HG02884 (cell line): ENCODE results near the gene MEF2D.

Source experiments
- ATAC-seq: cut with Tn5 transposase; IDR thresholded peaks from one replicate; pipeline ENCODE4 v1.9.1; 2021; ENCODE audit warnings: mild to moderate bottlenecking, moderate library complexity; ENCODE audit not compliant: unreplicated experiment

MEF2D gene

DNA sequence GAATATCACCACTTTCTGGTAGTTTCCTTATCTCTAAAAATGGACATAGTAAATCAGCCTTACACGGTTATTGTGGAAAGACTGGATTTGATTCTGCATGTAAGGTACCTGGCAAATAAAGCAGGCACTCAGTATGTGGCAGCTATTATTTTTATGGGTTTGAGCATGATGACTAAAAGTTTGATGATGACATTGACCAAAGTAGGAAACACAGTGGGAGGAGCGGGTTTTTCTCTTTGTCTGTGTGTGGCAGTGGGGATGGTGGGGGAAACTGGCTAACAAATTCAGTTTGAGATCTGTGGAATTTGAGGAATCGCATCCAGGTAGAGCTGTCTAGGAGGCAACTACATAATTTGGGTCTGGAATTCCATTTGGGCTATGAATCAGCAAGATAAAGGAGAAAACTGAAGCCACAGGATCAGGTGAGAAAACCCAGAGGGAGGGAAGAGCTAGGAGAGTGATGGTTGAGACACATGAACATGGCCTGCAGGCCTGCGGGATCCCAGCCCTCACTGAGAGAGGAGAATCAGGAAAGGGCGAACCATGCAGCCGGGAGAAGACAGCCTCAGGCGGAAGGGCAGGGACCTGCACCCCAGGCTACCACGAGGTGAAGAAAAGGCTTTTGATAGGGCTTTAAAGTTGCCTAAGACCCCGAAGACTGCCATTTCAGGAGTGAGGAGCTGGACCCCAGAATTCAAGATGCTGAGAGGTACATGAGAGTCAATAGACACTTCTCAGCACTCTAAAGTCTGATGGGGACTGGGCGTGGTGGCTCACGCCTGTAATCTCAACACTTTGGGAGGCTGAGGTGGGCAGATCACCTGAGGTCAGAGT, 52.2 kb downstream of the MEF2D start:
- no peak for ATAC-seq

DNA sequence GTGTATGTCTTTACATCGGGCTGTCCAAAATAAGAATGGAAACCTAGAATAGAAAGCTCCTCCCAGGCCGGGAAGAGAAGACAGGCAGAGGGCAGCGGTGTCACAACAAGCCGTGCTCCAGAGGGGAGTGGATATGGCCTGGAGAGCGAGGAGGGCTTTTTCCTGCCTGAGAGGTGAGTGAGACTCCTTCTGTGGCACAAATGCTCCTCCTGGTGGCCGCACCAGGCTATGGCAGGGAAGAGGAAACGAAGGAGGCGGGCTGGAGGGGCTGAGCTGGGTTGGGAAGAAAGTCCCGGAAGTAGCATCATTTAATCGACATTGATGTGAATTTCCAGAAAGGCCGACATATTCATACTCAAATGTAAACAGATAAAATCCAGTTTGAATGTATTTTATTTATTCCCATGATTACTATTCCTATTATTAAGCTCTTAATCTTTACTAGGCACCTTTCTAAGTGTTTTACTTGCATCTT, 54.7 kb downstream of the MEF2D start:
- ATAC-seq: no peak

DNA sequence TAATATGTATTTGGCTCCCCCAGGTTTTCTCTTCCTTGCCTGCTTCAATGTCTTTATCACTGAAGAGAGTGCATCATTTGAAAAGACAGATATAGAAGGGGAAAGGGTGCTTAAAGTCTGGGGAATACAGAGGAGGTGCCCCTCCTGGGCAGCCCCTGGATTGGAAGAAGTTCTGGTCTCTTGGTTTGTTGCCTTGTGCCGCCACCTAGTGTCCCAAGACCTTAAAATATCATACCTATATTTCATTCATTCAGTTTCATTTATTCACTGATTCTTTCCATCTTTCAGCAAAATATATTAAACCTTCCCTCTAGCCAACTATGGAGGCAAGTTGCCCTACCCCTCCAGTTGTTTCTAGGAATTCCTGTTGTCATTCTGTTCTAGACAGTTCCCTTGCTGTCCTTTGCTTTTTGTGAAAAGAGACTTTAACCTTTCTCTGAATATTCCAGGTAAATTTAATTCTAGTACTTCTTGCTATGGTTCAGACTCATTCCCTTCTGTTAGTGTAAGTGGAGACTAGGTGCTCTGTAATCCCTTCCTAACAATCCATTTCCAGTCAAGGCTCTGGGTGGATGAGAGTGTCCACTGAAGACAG, 56.1 kb downstream of the MEF2D start:
- no peak for ATAC-seq

DNA sequence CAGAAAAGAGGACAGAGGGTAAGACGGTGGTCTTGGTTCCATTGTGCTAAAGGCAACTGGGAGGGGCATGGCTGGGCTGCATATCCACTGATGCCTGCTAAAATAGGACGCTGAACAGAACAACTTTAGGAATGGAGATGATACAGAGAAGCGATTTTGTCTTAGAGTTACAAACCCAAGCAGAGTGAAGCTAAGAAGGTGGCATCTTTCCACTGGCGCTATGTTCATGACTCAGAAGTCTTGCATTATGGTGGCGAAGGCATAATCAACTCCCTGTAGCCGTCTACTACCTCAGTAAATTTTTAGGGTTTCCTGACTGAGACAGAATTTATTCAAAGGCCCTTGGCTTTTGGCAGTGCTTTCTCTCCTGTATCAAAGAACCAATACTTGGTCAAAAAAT, 57.3 kb downstream of the MEF2D start:
- ATAC-seq: no peak

DNA sequence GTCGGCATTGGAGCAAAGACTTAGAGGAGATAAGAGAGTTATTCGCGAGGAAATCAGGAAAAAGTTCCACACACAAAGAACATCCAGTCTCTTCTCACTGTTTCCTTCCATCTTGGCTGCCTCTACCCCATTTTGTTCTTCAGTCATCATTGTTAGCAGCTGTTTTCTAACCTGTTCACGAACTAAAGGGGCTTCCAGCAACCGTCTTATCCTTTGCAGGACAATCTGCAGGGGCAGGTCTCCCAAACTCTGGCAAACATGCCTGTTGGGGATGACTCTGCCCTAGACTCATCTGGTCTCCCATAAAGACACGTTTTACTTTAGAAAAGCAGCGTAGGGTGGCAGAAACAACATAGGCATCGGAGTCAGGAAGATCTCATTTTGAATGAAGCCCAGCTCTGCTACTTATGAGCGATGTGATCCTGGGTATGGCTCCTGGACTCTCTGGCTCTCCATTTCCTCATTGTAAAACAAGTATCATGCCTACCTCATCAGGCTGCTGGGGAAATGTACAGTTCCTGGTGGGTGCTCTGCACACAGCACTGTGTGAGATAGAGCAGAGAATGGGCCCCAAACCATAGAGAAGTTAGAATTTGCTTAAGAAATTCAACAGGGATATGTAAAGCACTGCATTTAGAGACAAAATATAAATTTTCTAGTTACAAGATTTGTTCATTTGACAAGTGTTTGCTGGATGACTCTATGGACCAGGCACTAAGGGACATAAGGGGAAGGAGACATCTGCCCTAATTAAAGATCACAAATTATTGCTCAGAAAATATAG, 59.7 kb downstream of the MEF2D start:
- no peak for ATAC-seq

DNA sequence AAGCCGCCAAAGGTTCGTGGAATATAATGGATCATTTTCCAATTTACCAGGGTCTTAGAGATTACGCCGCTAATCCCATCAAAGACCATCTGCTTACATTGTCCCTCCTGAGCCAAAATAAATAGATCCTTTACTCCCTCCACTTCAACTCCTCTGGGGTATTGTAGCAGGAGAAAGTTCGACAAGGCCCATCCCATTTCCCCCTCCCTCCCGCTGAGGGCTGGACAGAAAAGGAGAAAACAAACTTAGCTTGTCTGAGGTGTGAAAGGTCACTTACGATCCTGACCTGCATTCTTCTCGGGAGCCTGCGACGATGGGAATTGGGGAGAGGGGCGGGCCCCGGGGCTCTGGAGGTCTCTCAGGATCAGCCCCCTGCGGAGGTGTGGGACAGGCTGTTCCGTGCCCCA, 60.8 kb downstream of the MEF2D start:
- no peak for ATAC-seq

DNA sequence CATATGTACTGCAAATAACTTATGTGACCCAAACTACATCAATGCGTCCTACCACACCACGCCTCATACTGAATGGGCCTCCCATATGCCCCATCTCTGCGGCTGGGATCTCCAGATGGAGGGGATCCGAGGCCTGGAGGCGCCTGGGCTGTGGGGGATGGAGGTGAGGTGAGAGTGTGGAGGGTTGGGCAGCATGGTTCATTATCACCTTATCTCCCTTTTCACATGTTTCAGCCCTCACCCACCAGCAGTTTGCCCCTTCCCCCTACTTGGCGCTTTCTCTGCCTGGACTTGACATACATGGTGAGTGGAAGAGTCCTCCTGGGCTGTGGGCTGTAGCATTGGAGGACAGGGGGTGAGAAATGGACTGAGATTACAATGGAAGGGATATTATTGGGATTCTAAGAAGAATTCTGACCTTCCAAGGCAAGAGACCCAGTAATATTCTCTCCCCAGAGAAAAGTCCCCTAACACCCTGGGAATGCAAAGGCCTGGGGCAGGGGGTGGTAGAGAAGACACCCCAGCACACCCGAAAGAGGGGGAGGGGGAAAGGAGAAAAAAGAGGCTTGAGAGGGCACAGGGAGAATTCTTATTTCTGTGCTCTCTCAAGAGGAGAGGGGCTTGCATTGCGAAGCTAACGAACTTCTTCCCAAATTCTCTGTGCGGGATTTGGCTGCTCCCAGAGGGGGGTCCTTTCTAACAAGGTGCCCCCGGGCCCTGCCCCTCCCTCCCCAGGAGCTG, 61.4 kb downstream of the MEF2D start:
- no peak for ATAC-seq

DNA sequence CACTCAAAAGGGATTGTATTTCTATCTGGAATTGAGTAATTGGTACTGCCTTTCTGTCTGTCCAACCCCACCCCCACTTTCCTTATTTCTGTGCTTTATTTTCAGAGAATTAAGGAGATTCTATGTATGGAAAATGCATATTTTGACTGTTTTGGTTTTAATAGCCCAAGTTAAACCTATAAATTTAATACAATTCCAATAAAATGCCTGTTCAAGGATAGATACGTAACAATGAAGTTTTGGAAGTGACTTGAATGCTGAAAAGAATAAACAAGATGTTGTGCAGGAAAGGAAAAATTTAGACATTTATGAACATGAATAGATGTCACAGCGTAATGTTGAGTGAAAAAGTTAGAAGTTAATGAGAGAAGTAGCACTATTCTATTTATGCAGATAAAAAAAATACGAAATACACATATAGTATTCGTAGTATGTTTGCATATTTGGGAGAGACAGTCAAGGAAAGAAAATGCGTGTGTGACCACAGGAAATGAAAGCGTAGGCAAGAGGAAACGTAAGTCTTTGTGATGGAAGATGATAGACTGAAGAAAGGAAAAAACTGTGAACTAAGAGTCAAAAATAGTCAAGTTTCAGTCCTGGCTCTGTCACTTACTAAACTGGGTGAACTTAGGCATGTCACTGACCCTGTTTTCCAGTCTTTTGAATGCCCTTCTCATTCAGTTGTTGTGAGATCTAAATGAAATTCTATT, 62.1 kb downstream of the MEF2D start:
- no peak for ATAC-seq

DNA sequence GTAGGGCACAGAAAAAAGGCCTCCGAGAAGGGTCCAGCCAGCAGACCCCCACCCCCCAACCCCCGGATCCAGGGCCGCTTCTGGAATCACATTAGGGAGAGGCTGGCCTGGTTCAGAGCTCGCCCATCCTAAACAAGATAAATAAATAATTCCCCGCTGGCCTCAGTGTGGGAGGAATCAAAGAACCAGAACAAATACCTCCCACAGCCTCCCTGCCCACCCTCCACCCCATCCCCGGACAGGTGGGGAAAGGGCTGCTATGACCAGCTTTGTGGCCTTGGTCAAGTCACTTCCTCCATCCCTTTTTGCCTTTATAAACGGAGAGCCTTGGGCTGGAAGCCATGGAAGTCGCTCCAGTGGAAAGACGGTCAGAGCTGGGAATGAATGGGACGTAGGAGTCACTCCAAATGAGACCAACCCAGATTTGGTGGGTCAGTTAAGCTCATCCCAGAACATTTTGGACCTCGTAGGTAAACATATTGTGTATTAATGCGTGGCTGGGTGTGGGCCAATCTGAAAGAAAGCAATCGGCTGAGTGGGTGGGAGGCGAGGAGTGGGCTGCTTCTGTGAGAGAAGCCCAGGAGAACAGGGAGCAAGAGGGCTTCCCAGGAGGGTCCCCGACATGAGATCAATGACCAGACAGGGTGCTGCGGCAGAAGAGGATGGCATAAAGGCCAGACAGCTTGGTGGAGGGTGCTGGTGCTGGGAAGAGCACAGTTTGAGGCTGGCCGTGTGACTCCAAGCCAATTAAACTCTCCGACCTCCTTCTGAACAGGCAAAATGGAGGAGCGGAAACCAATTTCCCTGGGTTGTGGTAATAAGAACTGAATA, 63.3 kb downstream of the MEF2D start:
- ATAC-seq: no peak

DNA sequence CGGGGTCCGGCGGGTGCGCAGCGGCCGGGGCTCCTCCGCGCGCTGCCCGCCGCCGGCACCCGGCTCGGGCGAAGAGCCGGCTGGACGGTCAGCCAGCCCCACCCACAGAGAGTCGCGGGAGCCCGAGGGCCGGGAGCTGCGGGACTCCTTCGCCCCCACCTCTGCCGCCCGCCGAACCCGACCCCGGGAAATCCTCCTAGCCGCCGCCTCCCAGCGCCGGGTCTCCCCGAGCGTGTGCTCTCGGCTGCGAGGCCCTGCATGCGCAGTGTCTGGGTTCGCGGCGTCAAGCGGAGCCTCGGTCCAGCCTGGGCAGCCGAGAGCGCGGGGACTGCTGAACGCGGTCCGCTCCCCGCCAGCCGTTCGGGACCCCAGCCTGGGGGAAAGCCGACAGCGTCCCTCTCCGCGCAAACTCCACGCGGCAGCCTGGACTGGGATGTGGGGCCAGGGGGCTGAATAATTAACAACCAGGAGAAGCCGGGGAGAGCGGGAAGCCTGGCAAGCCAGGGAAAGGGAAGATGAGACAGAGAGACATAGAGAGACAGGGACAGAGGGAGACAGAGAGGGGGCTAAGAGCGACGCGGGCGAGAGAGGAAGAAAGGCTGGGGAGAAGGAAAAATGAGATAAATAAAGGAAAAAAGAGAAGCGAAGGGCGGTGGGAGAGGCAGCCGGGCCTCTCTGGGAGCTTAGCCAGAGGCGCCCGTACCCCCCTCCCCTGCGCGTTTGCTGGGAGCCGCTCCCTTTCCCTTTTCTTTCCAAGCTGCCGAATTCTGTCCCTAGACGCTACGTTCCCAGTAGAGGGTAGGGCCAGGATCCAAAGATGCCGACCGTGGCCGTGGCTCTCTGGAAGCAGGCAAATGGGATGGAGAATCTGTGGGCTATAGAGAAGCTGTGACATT, 64.2 kb downstream of the MEF2D start:
- no peak for ATAC-seq

DNA sequence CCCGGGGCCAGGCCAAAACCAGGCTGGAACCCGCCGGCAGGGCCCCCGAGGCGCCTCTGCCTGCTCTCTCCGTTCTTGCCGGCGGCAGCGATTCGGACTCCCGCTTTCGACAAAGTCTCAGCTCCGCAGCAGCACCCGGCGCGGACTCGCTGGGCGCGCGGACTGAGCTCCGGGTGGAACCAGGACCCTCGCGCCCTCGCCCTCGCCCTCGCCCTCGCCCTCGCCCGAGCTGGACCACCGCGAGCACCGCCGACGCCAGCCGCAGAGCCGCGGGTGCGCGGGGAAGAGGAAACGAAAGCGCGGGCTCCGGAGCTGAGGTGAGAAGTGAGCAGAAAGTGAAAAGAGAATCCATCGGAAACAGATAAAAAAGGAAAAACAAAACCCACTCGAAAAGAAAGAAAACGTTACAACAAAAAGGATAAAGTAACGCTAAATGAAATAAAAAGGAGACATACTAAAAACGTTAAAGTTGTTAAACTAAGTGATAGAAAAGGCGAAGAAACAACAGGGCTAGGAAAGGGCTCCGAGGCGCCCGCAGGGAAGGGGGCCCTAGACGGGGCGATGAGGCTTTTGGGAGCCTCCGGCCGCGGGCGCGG, 64.9 kb downstream of the MEF2D start:
- ATAC-seq: no peak

DNA sequence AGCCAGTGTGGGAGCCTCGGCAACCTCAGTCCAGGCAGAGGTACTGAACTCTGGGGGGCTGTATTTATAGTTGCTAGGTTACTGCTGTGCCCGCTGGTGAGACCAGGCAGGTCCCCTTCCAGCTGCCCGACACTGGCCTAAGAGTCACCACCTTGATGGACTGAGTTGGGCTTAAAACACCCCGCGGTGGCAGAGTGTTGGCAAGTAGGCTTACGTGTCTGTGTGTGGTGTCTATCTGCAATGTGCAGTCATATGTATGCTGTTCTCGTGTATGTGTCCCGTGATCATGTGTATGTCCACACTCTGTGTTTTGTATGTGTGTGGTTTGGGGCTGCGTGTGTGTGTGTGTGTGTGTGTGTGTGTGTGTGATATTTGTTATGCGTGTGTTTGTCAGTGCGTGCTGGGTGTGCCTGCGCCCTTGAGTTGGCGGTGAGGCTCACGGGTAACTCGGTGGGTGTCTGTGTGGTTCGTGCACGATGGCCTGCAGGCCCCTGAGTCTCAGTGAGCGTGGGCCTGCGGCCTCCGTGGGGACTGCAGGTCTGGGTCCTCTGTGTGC, 65.5 kb downstream of the MEF2D start:
- no peak for ATAC-seq

DNA sequence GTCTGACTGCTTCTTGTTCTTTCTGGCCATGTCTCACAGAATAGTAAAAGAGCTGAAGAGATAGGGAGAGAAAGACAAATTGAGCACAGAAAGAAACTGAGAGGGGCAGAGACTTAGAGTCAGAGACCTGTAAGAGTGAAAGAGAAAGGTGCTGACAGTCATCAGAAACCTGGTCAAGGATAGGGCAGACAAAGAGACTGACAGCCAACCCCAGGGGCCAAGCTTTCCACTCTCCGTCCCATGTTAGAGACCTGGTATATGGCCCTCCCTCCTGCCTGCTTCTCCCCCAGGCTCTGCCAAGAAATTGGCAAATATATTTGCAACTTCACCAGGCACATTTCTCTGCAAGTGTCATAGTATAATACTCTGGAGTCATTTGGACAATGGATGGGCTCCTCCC, 67.0 kb downstream of the MEF2D start:
- no peak for ATAC-seq

DNA sequence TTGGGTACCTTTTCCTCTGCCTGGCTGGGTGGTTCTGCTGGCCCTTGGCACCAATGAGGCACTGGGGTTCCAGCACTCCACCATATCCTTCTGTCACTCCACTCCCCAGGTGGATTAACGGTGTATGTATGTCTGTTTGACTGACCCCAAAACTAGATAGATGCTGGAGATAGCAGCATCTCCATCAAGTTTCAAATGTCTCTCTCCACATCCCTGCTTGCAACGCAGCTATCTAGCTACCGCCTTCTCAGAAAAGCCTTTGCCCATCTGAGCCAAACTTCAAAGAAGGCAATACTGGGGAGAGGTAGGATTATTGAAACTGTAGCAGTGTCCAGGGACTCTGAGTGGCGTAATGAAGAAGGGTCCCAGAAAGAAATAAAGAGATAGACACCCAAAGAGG, 67.5 kb downstream of the MEF2D start:
- no peak for ATAC-seq

DNA sequence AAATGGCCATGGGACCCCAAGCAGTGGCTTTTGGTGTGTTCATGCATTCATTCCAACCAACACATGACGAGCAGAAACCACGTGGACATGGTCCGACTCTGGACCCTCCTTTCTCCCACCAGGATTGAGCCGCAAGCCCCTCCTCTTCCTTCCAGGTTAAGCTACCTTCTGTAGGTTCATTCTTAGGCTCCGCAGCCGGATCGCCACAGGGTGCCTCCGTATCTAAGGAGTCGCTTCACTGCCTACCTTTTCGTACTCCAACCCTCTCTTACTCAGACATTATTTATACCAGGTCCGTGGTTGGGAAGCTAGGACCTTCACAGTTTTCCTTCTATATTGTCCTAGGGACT, 67.9 kb downstream of the MEF2D start:
- no peak for ATAC-seq

DNA sequence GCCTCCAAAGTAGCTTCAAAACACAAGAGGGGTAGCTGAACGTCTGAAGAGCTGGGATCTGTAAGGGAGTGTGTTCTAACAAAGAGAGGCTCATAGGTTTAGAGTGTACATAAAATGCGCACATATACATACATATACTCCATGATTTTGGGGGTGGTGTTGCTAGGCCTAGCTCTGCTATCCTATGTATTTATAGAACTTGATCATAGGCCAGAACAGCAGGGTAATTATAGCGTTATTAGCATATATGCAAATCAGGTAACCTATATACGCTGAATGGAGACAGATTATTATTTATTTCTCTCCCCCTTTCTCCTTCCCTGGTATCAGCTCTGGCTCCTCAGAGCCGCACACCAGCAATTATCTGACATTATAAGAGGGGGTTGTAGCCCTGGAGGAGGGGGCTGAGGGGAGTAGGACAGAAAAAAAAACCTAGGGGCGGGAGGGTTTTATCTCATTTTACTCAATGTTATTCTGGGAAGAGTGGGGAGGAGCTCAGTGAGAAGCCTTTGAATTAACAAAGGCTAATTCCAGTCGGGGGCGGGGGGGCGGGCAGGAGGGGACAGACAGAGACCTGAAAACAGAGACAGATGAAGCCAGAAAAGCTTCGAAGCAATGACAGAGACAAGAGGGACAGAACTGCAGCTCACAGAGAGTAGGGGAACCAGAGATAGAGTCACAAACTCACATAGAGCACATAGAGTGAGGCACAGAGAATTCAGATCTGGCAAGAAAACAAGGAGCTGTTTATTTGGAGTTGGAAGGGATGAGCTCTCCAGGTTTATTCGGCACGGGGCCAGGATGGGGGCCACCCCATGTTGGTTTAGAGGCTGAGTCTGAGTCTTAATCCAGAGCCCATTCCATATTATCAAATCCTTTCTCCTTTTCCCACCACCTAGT, 68.6 kb downstream of the MEF2D start:
- ATAC-seq: no peak

DNA sequence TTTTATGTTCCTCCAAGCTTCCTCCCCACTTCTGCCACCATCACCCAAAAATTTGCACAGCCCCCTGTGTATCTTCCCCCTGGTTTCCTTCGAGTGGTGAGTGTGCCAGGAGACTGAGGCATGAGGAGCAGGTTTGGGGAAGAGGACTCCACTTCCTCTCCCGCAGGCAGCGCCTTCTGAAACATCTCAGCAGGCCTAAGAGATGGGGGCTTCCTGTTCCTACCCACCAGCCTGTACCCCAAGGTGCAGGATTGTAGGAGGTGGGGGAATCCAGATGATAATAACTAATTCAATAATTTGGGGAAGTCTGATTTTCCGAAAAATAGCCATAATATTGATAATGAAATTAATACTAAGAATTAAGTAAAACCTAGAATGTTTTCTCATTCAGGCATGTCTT, 69.2 kb downstream of the MEF2D start:
- no peak for ATAC-seq
